DMS 273 treated with DMSO at 0.1 percent for 48 hours (cell line): ENCODE measurements around the gene PLCH1.
A peak's percentile ranks its signal among the peaks of the same experiment; 100 is the strongest.

Experiments
- DNase-seq: peaks from one replicate; lab custom pipeline; 2025; lab: John Stamatoyannopoulos, UW

PLCH1 gene

GRCh38 chr3:155334914-155335723 is 409.8 kb downstream of the PLCH1 start:
- DNase-seq: no peak

- no peak for DNase-seq
These were observed 410.5 kb downstream of the PLCH1 start for GRCh38 chr3:155334215-155334913.

GRCh38 chr3:155332716-155333115 is 412.2 kb downstream of the PLCH1 start:
- peak; percentile 7 for DNase-seq

GRCh38 chr3:155331078-155331477 is 413.8 kb downstream of the PLCH1 start:
- DNase-seq: no peak

- DNase-seq: no peak
These were observed 414.5 kb downstream of the PLCH1 start for GRCh38 chr3:155330370-155330769.

GRCh38 chr3:155329513-155330048 is 415.3 kb downstream of the PLCH1 start:
- DNase-seq: no peak

- DNase-seq: no peak
These were observed 417.0 kb downstream of the PLCH1 start for GRCh38 chr3:155327871-155328270.

- no peak for DNase-seq
These were observed 417.4 kb downstream of the PLCH1 start for GRCh38 chr3:155327430-155327829.

- no peak for DNase-seq
These were observed 418.0 kb downstream of the PLCH1 start for GRCh38 chr3:155326901-155327300.

- DNase-seq: no peak
These were observed 418.6 kb downstream of the PLCH1 start for GRCh38 chr3:155326244-155326643.
